HepG2 (cell line): ENCODE results near the gene OPALIN. TPM values are rescaled to one million over a fixed set of nuclear protein-coding genes. Genes with fewer than 3 reads are reported as not detected.

Experiments
- FOSL2 ChIP-seq: sonication (generic); formaldehyde crosslinking; IDR thresholded peaks from 2 replicates; pipeline ENCODE4 v1.4.0; 2020; ENCODE audit warnings: missing genetic modification reagents
- HNRNPLL ChIP-seq: fragments of 200-400 bp; formaldehyde crosslinking; IDR thresholded peaks from 2 replicates; pipeline ENCODE4 v1.6.1; 2017; ENCODE audit warnings: mild to moderate bottlenecking, low read depth, low read length; ENCODE audit not compliant: poor library complexity, severe bottlenecking
- JARID2 ChIP-seq: sonication (generic); formaldehyde crosslinking; IDR thresholded peaks from 2 replicates; pipeline ENCODE4 v1.8.1; 2023; ENCODE audit warnings: missing genetic modification reagents, inconsistent platforms; ENCODE audit not compliant: insufficient replicate concordance
- KLF6 ChIP-seq: IDR thresholded peaks from 2 replicates; pipeline ENCODE4 v1.8.0; 2016; ENCODE audit warnings: missing biosample characterization, missing genetic modification reagents
- NFE2L1 ChIP-seq: sonication (generic); formaldehyde crosslinking; IDR thresholded peaks from 2 replicates; pipeline ENCODE4 v1.4.0; 2020; ENCODE audit warnings: missing genetic modification reagents, mild to moderate bottlenecking, borderline replicate concordance
- PHF5A ChIP-seq: IDR thresholded peaks from one replicate; pipeline ENCODE4 v1.6.1; 2018; ENCODE audit warnings: low read depth, missing genetic modification reagents; ENCODE audit not compliant: unreplicated experiment
- PPARG ChIP-seq: conservative IDR thresholded peaks from 2 replicates; pipeline ENCODE4 v1.6.1; 2016; ENCODE audit warnings: missing biosample characterization, missing genetic modification reagents
- PRMT3 ChIP-seq: sonication (generic); formaldehyde crosslinking; IDR thresholded peaks from 2 replicates; pipeline ENCODE4 v1.8.1; 2022; ENCODE audit warnings: low read depth, mild to moderate bottlenecking, moderate library complexity, missing genetic modification reagents, borderline replicate concordance
- SP1 ChIP-seq, 2 experiments: fragments of 450-650 bp in 1 of 2; sonication (generic) in 1 of 2; formaldehyde crosslinking in 1 of 2; IDR thresholded peaks; 2 replicates each; pipeline versions ENCODE4 v1.4.0 to v1.6.1; 2016 to 2020; ENCODE audit warnings: missing genetic modification reagents in 1 of 2
- TEAD3 ChIP-seq: optimal IDR thresholded peaks from 2 replicates; pipeline ENCODE3; 2016; ENCODE audit warnings: borderline replicate concordance
- ZFP36L2 ChIP-seq: sonication (generic); formaldehyde crosslinking; IDR thresholded peaks from 2 replicates; pipeline ENCODE4 v1.4.0; 2020; ENCODE audit warnings: missing genetic modification reagents
- ZMAT3 ChIP-seq: sonication (generic); formaldehyde crosslinking; conservative IDR thresholded peaks from 2 replicates; pipeline ENCODE4 v1.7.0; 2021; ENCODE audit warnings: missing genetic modification reagents
- ZNF136 ChIP-seq: sonication (generic); formaldehyde crosslinking; IDR thresholded peaks from 2 replicates; pipeline ENCODE4 v1.8.1; 2022; ENCODE audit warnings: low read depth, mild to moderate bottlenecking, moderate library complexity, missing genetic modification reagents
- ZNF296 ChIP-seq: sonication (generic); formaldehyde crosslinking; conservative IDR thresholded peaks from 2 replicates; pipeline ENCODE4 v1.5.0; 2020; ENCODE audit warnings: mild to moderate bottlenecking, missing genetic modification reagents
- ZNF484 ChIP-seq: sonication (generic); formaldehyde crosslinking; IDR thresholded peaks from 2 replicates; pipeline ENCODE4 v1.5.1; 2020; ENCODE audit warnings: mild to moderate bottlenecking, low read depth, missing genetic modification reagents, borderline replicate concordance
- ZNF672 ChIP-seq: sonication (generic); formaldehyde crosslinking; IDR thresholded peaks from 2 replicates; pipeline ENCODE4 v1.8.1; 2022; ENCODE audit warnings: missing genetic modification reagents
- polyA plus RNA-seq, 8 experiments: library from polyadenylated mRNA; depleted of rRNA in 3 of 8; stranded (reverse) in 7 of 8; unstranded in 1 of 8; fragments of >200 nt; fragmentation: Illumina TruSeq in 4 of 8; extraction: Trizol in 4 of 8; gene quantifications; 2 replicates each; pipeline versions ENCODE4 v1.2.1 to v1.2.3, GENCODE V29; 2011 to 2016; ENCODE audit warnings: low read depth in 4 of 8, missing spikeins in 1 of 8, mixed read lengths in 1 of 8; ENCODE audit not compliant: insufficient read depth in 1 of 8
- total RNA-seq, 5 experiments: library from RNA; depleted of rRNA; stranded (reverse); fragments of >200 nt; fragmentation: Illumina TruSeq; extraction: Trizol; gene quantifications; 2 replicates each; pipeline ENCODE4 v1.2.3, GENCODE V29; 2016; ENCODE audit warnings: low read depth in 1 of 5
- TF ChIP-seq, protein P1 (sequence below): sonication (generic); formaldehyde crosslinking; IDR thresholded peaks from 2 replicates; pipeline ENCODE4 v1.5.1; 2020; ENCODE audit warnings: mild to moderate bottlenecking, missing genetic modification reagents
- TF ChIP-seq, protein P2 (sequence below): sonication (generic); formaldehyde crosslinking; IDR thresholded peaks from 2 replicates; pipeline ENCODE4 v1.8.0; 2022; ENCODE audit warnings: mild to moderate bottlenecking, missing genetic modification reagents; ENCODE audit not compliant: insufficient replicate concordance
- TF ChIP-seq, protein P3 (sequence below): sonication (generic); formaldehyde crosslinking; IDR thresholded peaks from 2 replicates; pipeline ENCODE4 v1.8.0; 2022; ENCODE audit warnings: mild to moderate bottlenecking, missing genetic modification reagents, borderline replicate concordance
- TF ChIP-seq, protein P4 (sequence below): sonication (generic); formaldehyde crosslinking; IDR thresholded peaks from 2 replicates; pipeline ENCODE4 v1.5.0; 2020; ENCODE audit warnings: mild to moderate bottlenecking, missing genetic modification reagents, moderate library complexity

Gene OPALIN
- total and polyA plus RNA-seq, 2 of the 13 experiments (the other 11 are each of a cell fraction or from before 2014, with no cell fraction given), result not detected

DNA sequence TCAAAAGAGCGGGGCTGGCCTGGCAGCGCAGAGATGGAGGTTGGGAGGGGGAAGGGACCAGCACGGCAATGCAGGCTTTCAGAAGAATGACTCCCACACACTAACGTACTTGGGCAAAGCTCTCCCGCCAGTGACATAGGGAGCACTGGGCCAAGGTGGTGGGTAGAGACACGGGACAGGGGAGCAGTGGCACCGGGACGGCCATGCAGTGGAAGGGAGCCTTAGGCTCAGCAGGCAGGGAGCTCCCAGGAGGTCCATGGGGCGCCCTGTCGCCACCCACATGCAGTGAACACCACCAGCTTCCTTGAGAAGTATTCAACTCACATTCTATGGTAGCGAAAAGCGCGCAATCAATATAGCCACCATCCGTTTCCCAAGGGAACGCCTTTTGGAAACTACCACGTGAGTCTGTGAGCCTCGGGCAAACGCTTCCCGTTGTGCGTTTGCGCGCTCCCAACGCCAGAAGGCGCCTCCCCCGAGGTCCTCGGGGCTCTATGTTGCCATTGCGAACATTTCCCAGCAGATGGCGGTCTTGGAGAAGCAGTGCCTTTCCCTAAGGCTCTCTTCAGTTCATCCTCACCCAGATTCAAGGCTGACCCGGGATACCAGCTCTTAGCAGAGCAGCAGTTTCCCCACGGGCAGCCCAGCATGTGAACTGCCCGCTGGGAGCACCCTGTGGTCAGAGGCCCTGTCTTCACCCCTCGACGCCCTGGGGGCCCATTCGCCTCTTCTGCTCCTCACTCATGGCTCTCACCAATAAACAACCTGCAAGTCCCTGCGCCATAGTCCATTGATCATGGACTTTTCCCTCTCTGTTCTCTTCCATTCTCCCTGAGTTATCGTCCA, 16.4 kb upstream of the OPALIN start (continued):
- TF ChIP-seq, protein P1, sequence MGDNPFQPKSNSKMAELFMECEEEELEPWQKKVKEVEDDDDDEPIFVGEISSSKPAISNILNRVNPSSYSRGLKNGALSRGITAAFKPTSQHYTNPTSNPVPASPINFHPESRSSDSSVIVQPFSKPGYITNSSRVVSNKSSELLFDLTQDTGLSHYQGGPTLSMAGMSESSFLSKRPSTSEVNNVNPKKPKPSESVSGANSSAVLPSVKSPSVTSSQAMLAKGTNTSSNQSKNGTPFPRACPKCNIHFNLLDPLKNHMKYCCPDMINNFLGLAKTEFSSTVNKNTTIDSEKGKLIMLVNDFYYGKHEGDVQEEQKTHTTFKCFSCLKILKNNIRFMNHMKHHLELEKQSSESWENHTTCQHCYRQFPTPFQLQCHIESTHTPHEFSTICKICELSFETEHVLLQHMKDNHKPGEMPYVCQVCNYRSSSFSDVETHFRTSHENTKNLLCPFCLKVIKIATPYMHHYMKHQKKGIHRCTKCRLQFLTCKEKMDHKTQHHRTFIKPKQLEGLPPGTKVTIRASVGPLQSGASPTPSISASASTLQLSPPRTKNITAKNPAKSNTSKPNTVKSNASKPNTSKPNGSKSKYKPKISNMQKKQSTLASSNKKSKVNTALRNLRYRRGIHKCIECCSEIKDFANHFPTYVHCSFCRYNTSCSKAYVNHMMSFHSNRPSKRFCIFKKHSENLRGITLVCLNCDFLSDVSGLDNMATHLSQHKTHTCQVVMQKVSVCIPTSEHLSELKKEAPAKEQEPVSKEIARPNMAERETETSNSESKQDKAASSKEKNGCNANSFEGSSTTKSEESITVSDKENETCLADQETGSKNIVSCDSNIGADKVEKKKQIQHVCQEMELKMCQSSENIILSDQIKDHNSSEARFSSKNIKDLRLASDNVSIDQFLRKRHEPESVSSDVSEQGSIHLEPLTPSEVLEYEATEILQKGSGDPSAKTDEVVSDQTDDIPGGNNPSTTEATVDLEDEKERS (CRISPR knock-in tag), result 0 out of 2 replicates have a peak, but pooled peaks have one; percentile 40
- TF ChIP-seq ZNF672 (CRISPR knock-in tag) (no peak), PHF5A (CRISPR knock-in tag) (no peak), SP1 (IDR thresholded peaks at IDR 0.05) (no peak), SP1 (CRISPR knock-in tag; IDR thresholded peaks at IDR 0.05) (peak; percentile 30; the same call in 1 of the 2 replicates), JARID2 (CRISPR knock-in tag) (no peak), HNRNPLL (peak; percentile 39), KLF6 (CRISPR knock-in tag) (0 out of 2 replicates have a peak, but pooled peaks have one; percentile 39), TEAD3 (CRISPR knock-in tag) (peak; percentile 77), ZNF136 (0 out of 2 replicates have a peak, but pooled peaks have one; percentile 45), PRMT3 (no peak), ZFP36L2 (CRISPR knock-in tag) (no peak), PPARG (CRISPR knock-in tag) (0 out of 2 replicates have a peak, but pooled peaks have one; percentile 21), FOSL2 (CRISPR knock-in tag) (no peak), ZMAT3 (CRISPR knock-in tag) (no peak), NFE2L1 (CRISPR knock-in tag) (no peak), ZNF484 (CRISPR knock-in tag) (no peak), ZNF296 (CRISPR knock-in tag) (0 out of 2 replicates have a peak, but pooled peaks have one; percentile 42)
- TF ChIP-seq, protein P2, sequence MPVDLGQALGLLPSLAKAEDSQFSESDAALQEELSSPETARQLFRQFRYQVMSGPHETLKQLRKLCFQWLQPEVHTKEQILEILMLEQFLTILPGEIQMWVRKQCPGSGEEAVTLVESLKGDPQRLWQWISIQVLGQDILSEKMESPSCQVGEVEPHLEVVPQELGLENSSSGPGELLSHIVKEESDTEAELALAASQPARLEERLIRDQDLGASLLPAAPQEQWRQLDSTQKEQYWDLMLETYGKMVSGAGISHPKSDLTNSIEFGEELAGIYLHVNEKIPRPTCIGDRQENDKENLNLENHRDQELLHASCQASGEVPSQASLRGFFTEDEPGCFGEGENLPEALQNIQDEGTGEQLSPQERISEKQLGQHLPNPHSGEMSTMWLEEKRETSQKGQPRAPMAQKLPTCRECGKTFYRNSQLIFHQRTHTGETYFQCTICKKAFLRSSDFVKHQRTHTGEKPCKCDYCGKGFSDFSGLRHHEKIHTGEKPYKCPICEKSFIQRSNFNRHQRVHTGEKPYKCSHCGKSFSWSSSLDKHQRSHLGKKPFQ (CRISPR knock-in tag), result no peak
- TF ChIP-seq, protein P3, sequence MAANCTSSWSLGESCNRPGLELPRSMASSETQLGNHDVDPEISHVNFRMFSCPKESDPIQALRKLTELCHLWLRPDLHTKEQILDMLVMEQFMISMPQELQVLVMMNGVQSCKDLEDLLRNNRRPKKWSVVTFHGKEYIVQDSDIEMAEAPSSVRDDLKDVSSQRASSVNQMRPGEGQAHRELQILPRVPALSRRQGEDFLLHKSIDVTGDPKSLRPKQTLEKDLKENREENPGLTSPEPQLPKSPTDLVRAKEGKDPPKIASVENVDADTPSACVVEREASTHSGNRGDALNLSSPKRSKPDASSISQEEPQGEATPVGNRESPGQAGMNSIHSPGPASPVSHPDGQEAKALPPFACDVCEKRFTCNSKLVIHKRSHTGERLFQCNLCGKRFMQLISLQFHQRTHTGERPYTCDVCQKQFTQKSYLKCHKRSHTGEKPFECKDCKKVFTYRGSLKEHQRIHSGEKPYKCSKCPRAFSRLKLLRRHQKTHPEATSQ (CRISPR knock-in tag), result no peak
- TF ChIP-seq, protein P4, sequence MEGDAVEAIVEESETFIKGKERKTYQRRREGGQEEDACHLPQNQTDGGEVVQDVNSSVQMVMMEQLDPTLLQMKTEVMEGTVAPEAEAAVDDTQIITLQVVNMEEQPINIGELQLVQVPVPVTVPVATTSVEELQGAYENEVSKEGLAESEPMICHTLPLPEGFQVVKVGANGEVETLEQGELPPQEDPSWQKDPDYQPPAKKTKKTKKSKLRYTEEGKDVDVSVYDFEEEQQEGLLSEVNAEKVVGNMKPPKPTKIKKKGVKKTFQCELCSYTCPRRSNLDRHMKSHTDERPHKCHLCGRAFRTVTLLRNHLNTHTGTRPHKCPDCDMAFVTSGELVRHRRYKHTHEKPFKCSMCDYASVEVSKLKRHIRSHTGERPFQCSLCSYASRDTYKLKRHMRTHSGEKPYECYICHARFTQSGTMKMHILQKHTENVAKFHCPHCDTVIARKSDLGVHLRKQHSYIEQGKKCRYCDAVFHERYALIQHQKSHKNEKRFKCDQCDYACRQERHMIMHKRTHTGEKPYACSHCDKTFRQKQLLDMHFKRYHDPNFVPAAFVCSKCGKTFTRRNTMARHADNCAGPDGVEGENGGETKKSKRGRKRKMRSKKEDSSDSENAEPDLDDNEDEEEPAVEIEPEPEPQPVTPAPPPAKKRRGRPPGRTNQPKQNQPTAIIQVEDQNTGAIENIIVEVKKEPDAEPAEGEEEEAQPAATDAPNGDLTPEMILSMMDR (CRISPR knock-in tag), result peak; percentile 95
